IPS-18c (cell line): ENCODE results near the gene DYRK1A.
"Not testable (repeated sequence)": the region's sequence is repeated elsewhere in the genome, so short reads cannot be mapped to it uniquely, and the experiment has no call there.

Experiments used
- H3K4me3 ChIP-seq: 2 replicates; pipeline ENCODE4 v1.7.0; 2013; ENCODE audit warnings: low read depth, mild to moderate bottlenecking, low read length, moderate library complexity; ENCODE audit not compliant: insufficient read depth
- H3K9me3 ChIP-seq: one replicate; pipeline ENCODE4 v1.6.1; 2013; ENCODE audit warnings: mild to moderate bottlenecking, low read length, moderate library complexity; ENCODE audit not compliant: control insufficient read depth, insufficient read depth

The DYRK1A gene

GRCh38 chr21:37516998-37517397 is 150.4 kb downstream of the DYRK1A start:
- Histone ChIP-seq H3K4me3 (no peak overlapping the region), H3K9me3 (no peaks in the 10 kb centered on the region)

GRCh38 chr21:37520801-37521200 is 154.2 kb downstream of the DYRK1A start:
- no peaks in the 10 kb centered on the region for H3K9me3 ChIP-seq
- no peak overlapping the region for H3K4me3 ChIP-seq

DNA sequence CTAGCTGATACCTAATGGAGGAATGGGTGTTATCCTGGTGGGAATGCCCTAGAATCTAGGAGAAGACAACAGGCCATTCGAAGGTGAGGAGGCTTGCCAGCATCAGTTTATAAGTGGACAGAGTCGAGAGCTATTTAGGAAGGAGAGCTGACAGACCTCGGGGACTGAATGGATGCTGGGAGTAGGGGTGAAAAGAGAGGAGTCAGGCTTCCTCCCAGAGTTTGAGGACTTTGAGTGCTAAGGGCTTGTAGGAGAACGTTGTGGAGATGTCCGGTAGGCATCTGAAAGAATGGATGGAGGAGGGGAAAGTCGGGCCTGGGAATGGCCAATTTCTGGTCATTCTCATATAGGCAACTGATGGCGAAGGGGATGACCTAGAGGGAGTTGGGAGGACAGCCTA is 155.1 kb downstream of the DYRK1A start:
- Histone ChIP-seq H3K4me3 (no peak overlapping the region), H3K9me3 (no peaks in the 10 kb centered on the region)

DNA sequence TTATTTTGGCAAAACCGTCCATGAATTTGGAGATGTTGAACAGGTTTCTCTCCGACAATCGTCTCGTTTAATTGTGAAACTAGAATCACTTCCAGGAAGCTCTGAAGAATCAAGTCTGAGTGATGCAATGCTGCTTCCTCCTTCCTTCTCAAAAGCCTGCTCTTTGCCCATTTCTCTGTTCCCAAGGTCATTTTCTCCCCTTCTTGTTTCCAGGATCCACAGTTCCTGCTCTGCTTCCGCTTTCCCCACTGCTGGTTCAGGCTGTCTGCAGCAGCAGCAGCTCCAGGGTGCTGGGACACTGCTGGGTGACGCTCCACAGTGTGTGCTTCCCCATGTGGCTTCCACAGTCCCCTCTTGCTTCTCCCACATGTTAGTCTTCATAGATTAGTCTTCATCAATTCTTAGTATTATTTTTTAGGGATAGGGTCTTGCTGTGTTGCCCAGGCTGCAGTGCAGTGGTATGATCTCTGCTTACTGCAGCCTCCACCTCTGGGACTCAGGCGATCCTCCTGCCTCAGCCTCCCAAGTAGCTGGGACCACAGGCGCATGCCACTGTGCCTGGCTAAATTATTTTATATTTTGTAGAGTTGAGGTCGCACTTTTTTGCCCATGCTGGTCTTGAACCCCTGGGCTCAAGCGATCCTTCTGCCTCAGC is 156.2 kb downstream of the DYRK1A start:
- no peak overlapping the region for H3K4me3 ChIP-seq
- H3K9me3 ChIP-seq: no peaks in the 10 kb centered on the region

- not testable (repeated sequence) for H3K9me3 ChIP-seq, H3K4me3 ChIP-seq
These were observed 158.4 kb downstream of the DYRK1A start for GRCh38 chr21:37524944-37525343.

DNA sequence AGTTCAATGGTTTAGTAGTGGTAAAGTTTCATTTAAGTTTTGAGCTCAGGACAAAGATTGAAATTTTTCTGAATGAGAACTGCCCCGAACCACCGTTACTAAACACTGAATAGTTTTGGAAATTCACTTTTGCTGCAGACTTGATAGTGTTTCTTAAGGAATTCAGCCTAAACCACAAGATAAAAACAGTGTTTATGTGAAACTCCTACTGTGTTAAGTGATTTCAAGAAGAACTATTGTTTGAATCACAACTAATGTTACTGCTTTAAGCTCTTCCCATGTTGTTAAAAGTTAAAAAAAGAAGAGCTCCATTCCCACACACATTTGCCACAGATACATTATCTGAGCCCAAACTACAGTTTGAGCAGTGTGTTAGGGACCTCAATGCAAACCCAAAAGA is 159.2 kb downstream of the DYRK1A start:
- H3K9me3 ChIP-seq: no peaks in the 10 kb centered on the region
- H3K4me3 ChIP-seq: no peak overlapping the region

DNA sequence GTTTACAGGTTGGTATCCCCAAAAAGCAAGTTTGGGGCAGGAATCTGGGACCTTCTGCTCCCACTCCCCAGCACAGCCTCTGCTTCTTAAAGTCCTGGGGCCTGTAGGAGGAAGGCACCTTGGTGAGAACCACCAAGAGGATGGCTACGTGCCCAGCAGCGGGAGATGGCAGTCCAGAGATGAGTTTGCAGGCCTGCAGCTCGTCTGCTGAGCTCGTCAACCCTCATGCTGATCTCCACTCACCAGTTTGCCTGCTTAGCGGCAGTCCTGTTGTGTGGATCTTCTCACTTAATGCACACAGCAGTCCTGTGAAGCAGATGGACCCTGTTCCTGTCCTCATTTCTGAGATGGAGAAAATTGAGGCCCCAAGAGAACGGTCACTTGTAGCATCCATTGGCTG is 160.5 kb downstream of the DYRK1A start:
- Histone ChIP-seq H3K4me3 (no peak overlapping the region), H3K9me3 (no peaks in the 10 kb centered on the region)

- Histone ChIP-seq H3K9me3 (no peaks in the 10 kb centered on the region), H3K4me3 (no peak overlapping the region)
These were observed 161.1 kb downstream of the DYRK1A start for GRCh38 chr21:37527716-37528115.

GRCh38 chr21:37528150-37528937 is 161.8 kb downstream of the DYRK1A start:
- no peak overlapping the region for H3K4me3 ChIP-seq

GRCh38 chr21:37529649-37530048 is 163.1 kb downstream of the DYRK1A start:
- Histone ChIP-seq H3K4me3 (no peak overlapping the region), H3K9me3 (no peaks in the 10 kb centered on the region)

More at GRCh38 chr21:37528150-37528937, 161.8 kb downstream of the DYRK1A start:
- H3K9me3 ChIP-seq: no peaks in the 10 kb centered on the region

GRCh38 chr21:37530901-37531351 is 164.4 kb downstream of the DYRK1A start:
- Histone ChIP-seq H3K4me3 (no peak overlapping the region), H3K9me3 (peaks cover 3% of the 10 kb centered on the region)

DNA sequence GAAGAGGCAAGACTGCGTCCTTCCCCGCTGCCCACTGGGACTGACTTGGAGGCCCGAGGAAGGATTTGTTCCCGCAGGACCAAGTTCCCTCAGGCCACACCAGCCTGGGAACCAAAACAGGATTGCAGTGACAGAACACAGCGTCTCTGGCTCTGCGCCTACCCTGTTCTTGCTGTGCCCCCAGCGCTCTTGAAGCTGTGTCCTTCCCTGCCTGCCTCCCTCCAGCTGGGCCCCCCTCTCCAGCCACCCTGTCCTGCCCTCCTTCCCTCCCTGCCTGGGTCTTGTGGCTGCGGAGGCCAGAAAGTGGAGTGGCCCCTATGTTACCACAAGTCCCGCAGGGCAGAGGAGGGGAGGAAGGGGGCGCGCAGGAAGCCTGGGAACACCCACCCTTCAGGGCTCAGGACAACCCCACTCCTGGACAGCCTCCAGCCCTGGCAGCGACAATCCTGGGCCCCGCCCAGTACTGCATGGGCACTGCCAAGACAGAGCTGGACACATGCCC is 164.9 kb downstream of the DYRK1A start:
- no peak overlapping the region for H3K4me3 ChIP-seq

DNA sequence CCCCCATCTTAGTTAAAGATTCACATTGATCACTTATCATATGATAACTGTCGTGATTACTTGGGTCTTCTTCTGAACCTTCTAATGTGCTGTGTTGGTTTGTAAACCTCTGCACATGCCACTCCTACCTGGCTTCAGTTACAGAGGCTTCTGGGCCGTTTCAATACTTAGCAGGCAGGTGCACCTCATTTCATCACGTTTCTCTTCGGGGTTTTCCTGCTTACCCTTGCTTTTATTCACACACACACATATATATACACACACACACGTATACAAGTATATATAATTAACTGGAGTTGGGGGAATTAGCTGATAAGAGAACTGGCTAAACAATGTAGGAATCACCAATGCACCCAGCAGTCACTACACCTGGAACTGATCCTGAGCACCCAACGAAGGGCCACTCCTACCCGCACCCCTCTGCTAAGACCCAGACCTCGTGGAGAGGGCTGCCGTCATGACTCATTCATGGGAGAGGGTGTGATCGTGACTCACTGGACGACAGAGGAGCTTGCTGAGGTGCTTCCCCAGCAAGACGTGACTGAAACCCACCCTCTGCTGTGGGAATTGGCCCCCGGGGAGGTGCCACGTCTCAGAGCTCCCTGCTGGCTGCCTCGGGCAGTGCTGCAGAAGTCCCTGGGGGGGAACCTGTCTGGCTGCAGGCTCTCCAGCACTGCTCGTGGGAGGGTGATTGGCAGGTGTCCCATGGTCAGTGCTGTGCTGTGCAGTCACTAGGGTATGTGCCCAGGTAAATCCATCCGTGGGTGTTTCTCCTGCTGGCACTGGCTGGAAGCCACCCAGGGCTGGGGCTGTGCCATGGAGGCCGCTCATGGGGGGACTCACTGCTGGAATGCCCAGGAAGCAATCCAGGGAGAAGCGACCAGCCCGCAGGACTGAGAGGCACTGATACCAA is 166.6 kb downstream of the DYRK1A start:
- no peak overlapping the region for H3K4me3 ChIP-seq
- H3K9me3 ChIP-seq: peaks cover 5% of the 10 kb centered on the region

More for the DNA sequence above, 164.9 kb downstream of the DYRK1A start:
- H3K9me3 ChIP-seq: peaks cover 3% of the 10 kb centered on the region

DNA sequence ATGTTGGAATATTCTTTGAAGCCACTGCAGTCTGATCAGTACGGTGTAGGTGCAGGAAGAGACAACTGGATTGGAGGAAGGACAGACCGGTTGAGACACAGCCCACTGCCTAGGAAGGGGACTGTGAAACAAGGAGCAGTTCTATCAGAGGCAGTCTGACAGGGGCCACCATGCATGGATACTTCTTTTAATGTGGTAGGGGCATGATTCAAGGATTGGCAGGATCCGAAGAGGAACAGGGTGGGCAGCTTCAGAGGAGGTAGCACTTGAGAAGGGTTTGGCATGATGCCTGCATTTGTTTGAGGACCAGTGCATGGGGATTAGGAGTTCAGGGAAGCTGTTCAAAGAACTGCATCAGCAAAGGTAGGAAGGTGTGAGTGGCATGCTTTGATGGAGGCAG is 167.9 kb downstream of the DYRK1A start:
- Histone ChIP-seq H3K9me3 (peaks cover 5% of the 10 kb centered on the region), H3K4me3 (no peak overlapping the region)

- Histone ChIP-seq H3K4me3 (no peak overlapping the region), H3K9me3 (peaks cover 5% of the 10 kb centered on the region)
These were observed 168.6 kb downstream of the DYRK1A start for GRCh38 chr21:37535130-37535529.

- no peak overlapping the region; the same call in 1 of the 2 replicates for H3K4me3 ChIP-seq
These were observed 169.1 kb downstream of the DYRK1A start for GRCh38 chr21:37535672-37536071.

GRCh38 chr21:37536616-37537278 is 170.2 kb downstream of the DYRK1A start:
- Histone ChIP-seq H3K9me3 (peaks cover 5% of the 10 kb centered on the region), H3K4me3 (no peak overlapping the region)

More at GRCh38 chr21:37535672-37536071, 169.1 kb downstream of the DYRK1A start:
- H3K9me3 ChIP-seq: peaks cover 5% of the 10 kb centered on the region
